ENCODE results near the gene INSYN2B.

INSYN2B gene

GRCh38 chr5:169922474-169922873 is 57.8 kb downstream of the INSYN2B start:
- no peak for DNase-seq

DNA sequence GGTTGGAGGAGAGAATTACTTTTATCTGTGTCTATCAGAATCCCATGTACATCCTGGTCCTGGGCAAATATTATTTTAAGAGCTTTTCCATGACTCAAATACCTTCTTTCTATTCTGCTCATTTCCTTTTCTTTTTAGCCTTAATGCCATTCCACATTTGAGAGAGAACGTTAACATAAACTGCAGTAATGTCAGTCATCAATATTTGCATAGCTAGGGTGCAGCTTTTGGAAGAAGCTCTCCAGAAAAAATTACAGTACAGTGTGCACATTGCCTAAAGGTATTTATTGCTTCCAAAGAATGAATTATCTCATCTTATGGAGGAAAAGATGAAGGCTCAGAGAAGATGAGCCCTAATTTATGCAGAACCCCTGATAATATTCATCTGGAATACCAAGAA is 58.3 kb downstream of the INSYN2B start:
- no peak for DNase-seq

DNA sequence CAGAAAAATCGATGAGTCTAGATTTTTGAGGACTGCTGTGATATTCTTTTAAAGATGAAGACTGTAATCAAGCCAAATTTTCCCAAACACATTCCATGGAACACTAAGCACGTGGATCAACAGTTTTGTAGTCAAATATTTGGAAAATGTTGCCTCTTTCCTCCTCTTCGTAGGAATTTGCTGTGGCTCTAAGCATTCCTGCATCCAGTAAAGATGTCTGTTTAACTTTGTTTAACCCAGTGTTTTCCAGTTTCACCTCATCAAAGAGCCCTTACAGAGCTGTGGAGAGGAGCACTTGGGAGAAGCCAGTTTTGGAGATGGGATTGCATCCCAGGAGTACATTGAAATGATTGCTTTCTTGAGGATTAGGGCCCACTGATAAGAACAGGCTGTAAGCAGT is 58.9 kb downstream of the INSYN2B start:
- DNase-seq = no peak

- DNase-seq = no peak
Measured at GRCh38 chr5:169920474-169920873, 59.8 kb downstream of the INSYN2B start.

- no peak for DNase-seq
Measured at GRCh38 chr5:169918228-169918627, 62.1 kb downstream of the INSYN2B start.

- no peak for DNase-seq
Measured at GRCh38 chr5:169917500-169917899, 62.8 kb downstream of the INSYN2B start.

- no peak for DNase-seq
Measured at GRCh38 chr5:169914766-169915165, 65.5 kb downstream of the INSYN2B start.

GRCh38 chr5:169913479-169913878 is 66.8 kb downstream of the INSYN2B start:
- no peak for DNase-seq

- no peak for DNase-seq
Measured at GRCh38 chr5:169911448-169912212, 68.7 kb downstream of the INSYN2B start.

GRCh38 chr5:169910393-169910792 is 69.9 kb downstream of the INSYN2B start:
- no peak for DNase-seq

- DNase-seq = no peak
Measured at GRCh38 chr5:169909945-169910344, 70.3 kb downstream of the INSYN2B start.

GRCh38 chr5:169908864-169909263 is 71.4 kb downstream of the INSYN2B start:
- no peak for DNase-seq

DNA sequence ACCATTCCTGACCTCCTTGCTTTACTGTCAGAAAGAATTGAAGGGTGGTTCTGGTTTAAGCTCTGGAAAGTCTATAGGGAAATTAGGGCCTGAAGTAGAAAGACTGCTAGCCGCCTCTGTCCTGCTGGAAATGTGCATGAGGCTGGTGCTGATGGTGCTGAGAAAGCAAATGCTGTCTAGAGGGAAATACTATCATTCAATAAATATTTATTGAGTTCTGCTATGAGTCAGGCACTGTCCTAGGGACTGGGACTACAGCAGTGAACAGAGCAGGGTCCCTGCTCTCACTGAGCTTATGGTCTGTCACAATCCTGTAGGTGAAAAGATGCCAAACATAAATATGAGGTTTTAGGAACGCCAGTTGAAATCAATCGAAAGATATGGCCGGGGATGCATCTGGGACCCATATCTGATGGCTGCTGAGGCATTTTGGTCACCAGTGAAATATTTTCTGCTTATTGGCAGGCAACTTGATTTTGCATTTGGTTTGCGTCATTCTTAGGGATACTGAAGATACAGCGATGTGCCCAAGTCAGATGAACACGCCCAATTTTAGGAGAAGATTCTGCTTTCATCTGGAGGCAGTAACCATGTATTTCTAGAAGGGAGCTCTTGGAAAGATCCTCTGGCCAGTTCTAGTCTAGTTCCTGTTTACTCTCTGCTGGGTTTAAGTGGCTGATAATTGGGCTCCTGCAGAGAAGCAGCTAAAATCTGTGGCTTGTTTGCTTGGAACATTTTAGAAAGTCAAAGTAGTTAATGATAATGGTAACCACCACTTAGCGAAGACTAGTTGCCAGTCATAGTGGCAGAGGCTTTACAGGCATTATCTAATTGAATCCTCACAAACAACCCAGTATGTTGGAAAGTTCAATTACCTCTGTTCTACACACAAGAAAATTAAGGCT is 73.3 kb downstream of the INSYN2B start:
- DNase-seq = no peak

DNA sequence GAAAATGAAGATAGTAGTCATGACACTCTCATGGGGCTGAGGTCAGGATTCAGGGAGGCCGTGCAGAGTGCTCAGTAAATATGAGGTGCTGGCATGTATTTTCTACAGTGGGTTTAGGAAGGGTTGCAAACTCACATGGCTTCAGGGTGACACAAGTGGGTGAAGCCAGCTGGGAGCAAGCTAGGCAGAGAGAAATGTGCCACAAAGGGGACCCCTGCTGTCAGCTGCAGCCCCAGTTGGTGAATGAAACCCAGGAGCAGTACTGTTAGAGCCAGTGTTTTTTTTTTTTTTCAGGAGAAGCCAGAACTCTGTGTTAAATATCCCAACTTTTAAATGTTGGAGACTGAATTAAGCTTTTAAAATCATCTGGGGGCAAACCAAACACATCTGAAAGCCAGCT is 75.3 kb downstream of the INSYN2B start:
- DNase-seq = no peak

GRCh38 chr5:169904508-169904907 is 75.8 kb downstream of the INSYN2B start:
- no peak for DNase-seq

GRCh38 chr5:169904059-169904458 is 76.2 kb downstream of the INSYN2B start:
- no peak for DNase-seq

DNA sequence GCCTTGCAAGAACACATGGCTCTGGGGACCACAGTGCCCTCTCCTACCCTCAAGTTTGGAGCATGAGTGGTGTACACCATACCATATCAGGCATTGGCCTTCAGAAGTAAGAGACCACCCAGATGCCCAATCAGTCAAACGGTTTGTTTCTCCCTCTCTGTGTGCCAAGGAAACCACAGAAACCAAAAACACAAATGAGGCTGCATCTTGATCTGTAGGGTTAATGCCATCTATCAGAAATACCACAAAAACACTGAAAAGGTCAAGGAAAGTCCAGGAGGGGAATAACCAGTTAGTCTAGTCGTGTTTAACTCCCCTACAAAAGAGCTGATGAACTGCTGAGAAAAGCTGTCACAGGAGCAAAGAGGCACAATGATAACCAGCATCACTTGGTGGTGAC is 78.4 kb downstream of the INSYN2B start:
- no peak for DNase-seq

- no peak for DNase-seq
Measured at GRCh38 chr5:169897481-169897880, 82.8 kb downstream of the INSYN2B start.

GRCh38 chr5:169895926-169896325 is 84.4 kb downstream of the INSYN2B start:
- no peak for DNase-seq

GRCh38 chr5:169893571-169893970 is 86.7 kb downstream of the INSYN2B start:
- DNase-seq = no peak

GRCh38 chr5:169893010-169893409 is 87.3 kb downstream of the INSYN2B start:
- no peak for DNase-seq

DNA sequence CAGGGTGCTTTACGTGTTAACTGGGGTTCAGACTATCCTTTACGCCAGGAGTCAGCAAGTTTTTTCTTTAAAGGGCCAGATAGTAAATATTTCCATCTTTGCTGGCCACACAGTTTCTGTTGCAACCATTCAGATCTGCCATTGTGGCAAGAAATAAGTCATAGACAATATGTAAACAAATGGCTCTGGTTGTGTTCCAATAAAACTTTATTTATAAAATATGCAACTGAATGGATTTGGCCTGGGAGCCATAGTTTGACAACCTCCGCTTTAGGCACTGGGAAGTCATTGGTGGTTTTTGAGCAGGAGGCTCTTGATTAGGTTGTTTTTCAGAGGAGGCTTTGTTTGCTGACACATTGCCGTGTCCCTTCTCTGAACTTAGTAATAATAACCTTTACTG is 90.7 kb downstream of the INSYN2B start:
- no peak for DNase-seq

DNA sequence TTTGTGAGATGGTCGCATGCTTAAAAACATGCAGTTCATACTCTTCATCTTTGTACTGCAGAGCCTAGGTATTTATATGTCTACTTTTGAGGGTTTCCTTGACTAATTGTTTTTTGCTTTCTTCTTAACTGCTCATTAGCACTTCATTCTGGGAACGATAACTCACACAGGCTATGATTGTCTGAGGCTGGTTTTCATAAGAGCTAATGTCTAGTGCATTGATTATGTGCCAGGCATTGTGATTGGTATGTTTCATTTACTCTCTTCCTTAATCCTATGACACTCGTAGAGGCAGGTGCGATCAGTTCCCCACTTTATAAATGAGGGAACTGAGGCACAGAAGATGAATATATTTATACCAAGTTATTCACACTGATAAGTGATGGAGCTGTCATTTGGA is 93.6 kb downstream of the INSYN2B start:
- DNase-seq = no peak

- no peak for DNase-seq
Measured at GRCh38 chr5:169886033-169886432, 94.3 kb downstream of the INSYN2B start.

Measured in stimulated activated CD4-positive, alpha-beta T cell treated with anti-CD3 and anti-CD28 coated beads, Interleukin-4, amount 100 ng/mL, for 4 hours (primary cell).